Neural cell (in vitro differentiated cells): Measurements from ENCODE around the gene IBSP. TPM values are rescaled to one million over a fixed set of nuclear protein-coding genes. Genes with fewer than 3 reads are reported as not detected.

Experiments
- H2AFZ ChIP-seq: fragments of 200-600, 300-800 bp; sonication (generic), shearing (Covaris generic); 2 replicates; pipeline ENCODE4 v1.6.0; 2014; ENCODE audit warnings: low read depth, mild to moderate bottlenecking, antibody characterized with exemption, low read length, moderate library complexity
- H3F3A ChIP-seq: fragments of 200-600 bp; shearing (Covaris generic); 2 replicates; pipeline ENCODE4 v1.6.1; 2016; ENCODE audit warnings: mild to moderate bottlenecking, moderate library complexity, mixed read lengths, antibody characterized with exemption, low read length; ENCODE audit not compliant: insufficient read depth, poor library complexity, severe bottlenecking
- H3K27ac ChIP-seq: fragments of 200-600, 300-800 bp; sonication (generic), shearing (Covaris generic); 2 replicates; pipeline ENCODE4 v1.5.1; 2014; ENCODE audit warnings: mild to moderate bottlenecking, low read length, moderate library complexity
- H3K27me3 ChIP-seq: fragments of 300-800, 200-600 bp; sonication (generic), shearing (Covaris generic); 2 replicates; pipeline ENCODE4 v1.6.0; 2014; ENCODE audit warnings: mild to moderate bottlenecking, low read depth, low read length, moderate library complexity; ENCODE audit not compliant: insufficient read depth
- H3K36me3 ChIP-seq: fragments of 300-800, 200-600 bp; sonication (generic), shearing (Covaris generic); 2 replicates; pipeline ENCODE4 v1.5.1; 2014; ENCODE audit warnings: mild to moderate bottlenecking, antibody characterized with exemption, low read length, moderate library complexity; ENCODE audit not compliant: insufficient read depth
- H3K4me2 ChIP-seq: fragments of 300-800, 200-600 bp; sonication (generic), shearing (Covaris generic); 2 replicates; pipeline ENCODE4 v1.6.0; 2014; ENCODE audit warnings: mild to moderate bottlenecking, low read length
- H3K4me3 ChIP-seq: fragments of 300-800, 200-600 bp; sonication (generic), shearing (Covaris generic); 2 replicates; pipeline ENCODE4 v1.5.1; 2014; ENCODE audit warnings: mild to moderate bottlenecking, low read length, moderate library complexity
- H3K79me2 ChIP-seq: fragments of 200-600 bp; shearing (Covaris generic); replicated peaks from 2 replicates; pipeline ENCODE4 v1.6.0; 2014; ENCODE audit warnings: mild to moderate bottlenecking, low read length, moderate library complexity; ENCODE audit not compliant: insufficient read depth
- H3K9ac ChIP-seq: fragments of 300-800, 200-600 bp; sonication (generic), shearing (Covaris generic); 2 replicates; pipeline ENCODE4 v1.6.1; 2016; ENCODE audit warnings: mild to moderate bottlenecking, low read length, mixed read lengths
- H3K9me2 ChIP-seq: fragments of 200-600 bp; shearing (Covaris generic); 2 replicates; pipeline ENCODE4 v1.6.1; 2016; ENCODE audit warnings: mild to moderate bottlenecking, low read length, mixed read lengths; ENCODE audit not compliant: insufficient read depth
- H3K9me3 ChIP-seq: fragments of 200-600, 300-800 bp; sonication (generic), shearing (Covaris generic); 2 replicates; pipeline ENCODE4 v1.6.1; 2016; ENCODE audit warnings: mild to moderate bottlenecking, mixed run types, low read length, moderate library complexity, mixed read lengths
- H4K20me1 ChIP-seq: fragments of 200-600 bp; shearing (Covaris generic); 2 replicates; pipeline ENCODE4 v1.6.1; 2016; ENCODE audit warnings: mild to moderate bottlenecking, mixed run types; ENCODE audit not compliant: insufficient read depth
- CTCF ChIP-seq: fragments of 450-650 bp; IDR thresholded peaks from 2 replicates; pipeline ENCODE4 v1.5.1; 2014; ENCODE audit warnings: antibody characterized with exemption, mild to moderate bottlenecking, moderate library complexity; ENCODE audit not compliant: poor library complexity, severe bottlenecking
- EP300 ChIP-seq: fragments of 450-650 bp; conservative IDR thresholded peaks from 2 replicates; pipeline ENCODE4 v1.6.1; 2014; ENCODE audit warnings: antibody characterized with exemption, mild to moderate bottlenecking, moderate library complexity; ENCODE audit not compliant: poor library complexity, severe bottlenecking
- EZH2 ChIP-seq: fragments of 200-600, 300-800 bp; shearing (Covaris generic), sonication (generic); IDR thresholded peaks from 2 replicates; pipeline ENCODE4 v1.6.1; 2014; ENCODE audit warnings: antibody characterized with exemption, low read length, borderline replicate concordance, mild to moderate bottlenecking; ENCODE audit not compliant: insufficient read depth, poor library complexity, severe bottlenecking
- MXI1 ChIP-seq: fragments of 450-650 bp; conservative IDR thresholded peaks from 2 replicates; pipeline ENCODE4 v1.6.1; 2014; ENCODE audit warnings: antibody characterized with exemption, mild to moderate bottlenecking; ENCODE audit not compliant: poor library complexity, severe bottlenecking
- POLR2AphosphoS5 ChIP-seq: IDR thresholded peaks from 2 replicates; pipeline ENCODE4 v1.6.1; 2012
- RAD21 ChIP-seq: fragments of 450-650 bp; conservative IDR thresholded peaks from 2 replicates; pipeline ENCODE4 v1.6.1; 2014; ENCODE audit warnings: antibody characterized with exemption, mild to moderate bottlenecking, moderate library complexity
- SMC3 ChIP-seq: fragments of 450-650 bp; conservative IDR thresholded peaks from 2 replicates; pipeline ENCODE4 v1.6.1; 2014; ENCODE audit warnings: antibody characterized with exemption, mild to moderate bottlenecking, moderate library complexity; ENCODE audit not compliant: poor library complexity
- TAF1 ChIP-seq: IDR thresholded peaks from 2 replicates; pipeline ENCODE4 v1.6.1; 2012; ENCODE audit warnings: low read depth
- polyA plus RNA-seq: library from polyadenylated mRNA; depleted of rRNA; stranded (reverse); fragments of >200 nt; gene quantifications from 2 replicates; pipeline ENCODE4 v1.2.3, GENCODE V29; 2014
- TF ChIP-seq, protein P1 (sequence below): IDR thresholded peaks from 2 replicates; pipeline ENCODE4 v1.6.1; 2012; ENCODE audit warnings: borderline replicate concordance

The IBSP gene
- polyA plus RNA-seq, 1 donor from 2014 or later = not detected

- H3K9me2 ChIP-seq = no peaks in the 10 kb centered on the region
- no peak overlapping the region for H3K4me3 ChIP-seq
- H3K36me3 ChIP-seq = no peaks in the 10 kb centered on the region
- no peak overlapping the region for H2AFZ ChIP-seq
- no peaks in the 10 kb centered on the region for H3K27me3 ChIP-seq
- TF ChIP-seq POLR2AphosphoS5 = no peak
- TF ChIP-seq EP300 = no peak
- TF ChIP-seq SMC3 = no peak
- no peak for TF ChIP-seq EZH2
- TF ChIP-seq CTCF = no peak
- no peak overlapping the region for H3K9ac ChIP-seq
- no peaks in the 10 kb centered on the region for H3K9me3 ChIP-seq
- H3K79me2 ChIP-seq = no peaks in the 10 kb centered on the region
- no peaks in the 10 kb centered on the region for H3F3A ChIP-seq
- H3K4me2 ChIP-seq = no peak overlapping the region
- no peaks in the 10 kb centered on the region for H4K20me1 ChIP-seq
- no peak overlapping the region for H3K27ac ChIP-seq
Observed at GRCh38 chr4:87802858-87803257, 3.5 kb downstream of the IBSP start.

GRCh38 chr4:87803421-87803820 is 4.1 kb downstream of the IBSP start:
- H3K27ac ChIP-seq = no peak overlapping the region
- no peak overlapping the region for H3K4me2 ChIP-seq
- no peaks in the 10 kb centered on the region for H3K9me2 ChIP-seq
- H3K9me3 ChIP-seq = no peaks in the 10 kb centered on the region
- no peak overlapping the region for H2AFZ ChIP-seq
- H3K36me3 ChIP-seq = no peaks in the 10 kb centered on the region
- no peak overlapping the region for H3K4me3 ChIP-seq
- H3F3A ChIP-seq = no peaks in the 10 kb centered on the region
- H4K20me1 ChIP-seq = no peaks in the 10 kb centered on the region
- H3K9ac ChIP-seq = no peak overlapping the region
- H3K27me3 ChIP-seq = no peaks in the 10 kb centered on the region
- H3K79me2 ChIP-seq = no peaks in the 10 kb centered on the region
- TF ChIP-seq EZH2 (no peak), MXI1 (no peak), EP300 (no peak), CTCF (no peak), SMC3 (no peak), TAF1 (no peak), RAD21 (no peak), POLR2AphosphoS5 (no peak)
- TF ChIP-seq, protein P1, sequence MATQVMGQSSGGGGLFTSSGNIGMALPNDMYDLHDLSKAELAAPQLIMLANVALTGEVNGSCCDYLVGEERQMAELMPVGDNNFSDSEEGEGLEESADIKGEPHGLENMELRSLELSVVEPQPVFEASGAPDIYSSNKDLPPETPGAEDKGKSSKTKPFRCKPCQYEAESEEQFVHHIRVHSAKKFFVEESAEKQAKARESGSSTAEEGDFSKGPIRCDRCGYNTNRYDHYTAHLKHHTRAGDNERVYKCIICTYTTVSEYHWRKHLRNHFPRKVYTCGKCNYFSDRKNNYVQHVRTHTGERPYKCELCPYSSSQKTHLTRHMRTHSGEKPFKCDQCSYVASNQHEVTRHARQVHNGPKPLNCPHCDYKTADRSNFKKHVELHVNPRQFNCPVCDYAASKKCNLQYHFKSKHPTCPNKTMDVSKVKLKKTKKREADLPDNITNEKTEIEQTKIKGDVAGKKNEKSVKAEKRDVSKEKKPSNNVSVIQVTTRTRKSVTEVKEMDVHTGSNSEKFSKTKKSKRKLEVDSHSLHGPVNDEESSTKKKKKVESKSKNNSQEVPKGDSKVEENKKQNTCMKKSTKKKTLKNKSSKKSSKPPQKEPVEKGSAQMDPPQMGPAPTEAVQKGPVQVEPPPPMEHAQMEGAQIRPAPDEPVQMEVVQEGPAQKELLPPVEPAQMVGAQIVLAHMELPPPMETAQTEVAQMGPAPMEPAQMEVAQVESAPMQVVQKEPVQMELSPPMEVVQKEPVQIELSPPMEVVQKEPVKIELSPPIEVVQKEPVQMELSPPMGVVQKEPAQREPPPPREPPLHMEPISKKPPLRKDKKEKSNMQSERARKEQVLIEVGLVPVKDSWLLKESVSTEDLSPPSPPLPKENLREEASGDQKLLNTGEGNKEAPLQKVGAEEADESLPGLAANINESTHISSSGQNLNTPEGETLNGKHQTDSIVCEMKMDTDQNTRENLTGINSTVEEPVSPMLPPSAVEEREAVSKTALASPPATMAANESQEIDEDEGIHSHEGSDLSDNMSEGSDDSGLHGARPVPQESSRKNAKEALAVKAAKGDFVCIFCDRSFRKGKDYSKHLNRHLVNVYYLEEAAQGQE = no peak
